SK-N-SH (cell line): ENCODE results near the gene CNTNAP2. TPM values are rescaled to one million over a fixed set of nuclear protein-coding genes. Genes with fewer than 3 reads are reported as not detected.

Experiments used
- CTCF ChIA-PET: fragments of 300-600, 350-600 bp; formaldehyde crosslinking; extraction: SDS; loops from one replicate; lab custom pipeline; 2021; lab: Yijun Ruan, JAX
- POLR2A ChIA-PET: fragments of 350-600 bp; sonication (Branson Sonifier 250); formaldehyde crosslinking; extraction: SDS; loops from one replicate; lab custom pipeline; 2020; ENCODE audit warnings: antibody characterized with exemption, inconsistent platforms; lab: Yijun Ruan, JAX
- DNase-seq: peaks from one replicate; pipeline ENCODE4 v3.0.0; 2012
- H2AFZ ChIP-seq: fragments of 200-600 bp; sonication (generic); 2 replicates; pipeline ENCODE4 v1.8.1; 2016; ENCODE audit warnings: antibody characterized with exemption, mild to moderate bottlenecking, low read depth
- H3F3A ChIP-seq: fragments of 200-600 bp; sonication (generic); replicated peaks from 2 replicates; pipeline ENCODE3; 2016; ENCODE audit warnings: antibody characterized with exemption, mild to moderate bottlenecking; ENCODE audit not compliant: insufficient read depth
- H3K27ac ChIP-seq, 2 experiments: fragments of 200-500 bp in 1 of 2; fragments of 200-600 bp in 1 of 2; sonication (Bioruptor generic) in 1 of 2; sonication (generic), shearing (Covaris generic) in 1 of 2; 2 replicates each; pipeline versions ENCODE4 v1.5.1 to v1.6.1; 2014 to 2016; ENCODE audit warnings: low read depth in 2 of 2, inconsistent platforms in 1 of 2, low read length in 1 of 2, mild to moderate bottlenecking in 1 of 2, mixed read lengths in 1 of 2
- H3K27me3 ChIP-seq: fragments of 200-600 bp; sonication (generic), shearing (Covaris generic); 2 replicates; pipeline ENCODE4 v1.6.1; 2016; ENCODE audit warnings: mixed run types; ENCODE audit not compliant: insufficient read depth
- H3K36me3 ChIP-seq, 2 experiments: fragments of 200-500 bp in 1 of 2; fragments of 200-600 bp in 1 of 2; sonication (Bioruptor generic) in 1 of 2; sonication (generic) in 1 of 2; replicated peaks in 1 of 2; 2 replicates each; pipeline versions ENCODE3 to v1.5.1; 2014 to 2016; ENCODE audit warnings: low read length in 1 of 2, mild to moderate bottlenecking in 1 of 2; ENCODE audit not compliant: insufficient read depth in 2 of 2, control insufficient read depth in 1 of 2
- H3K4me1 ChIP-seq, 2 experiments: fragments of 200-500 bp in 1 of 2; fragments of 200-600 bp in 1 of 2; sonication (Bioruptor generic) in 1 of 2; sonication (generic), shearing (Covaris generic) in 1 of 2; 2 replicates each; pipeline versions ENCODE4 v1.5.1 to v1.6.1; 2014 to 2016; ENCODE audit warnings: low read depth in 1 of 2, low read length in 1 of 2, mixed run types in 1 of 2; ENCODE audit not compliant: insufficient read depth in 2 of 2, control insufficient read depth in 1 of 2
- H3K4me2 ChIP-seq: fragments of 200-600 bp; sonication (generic), shearing (Covaris generic); 2 replicates; pipeline ENCODE4 v1.6.1; 2017; ENCODE audit warnings: mixed run types
- H3K4me3 ChIP-seq, 2 experiments: fragments of 200-500 bp in 1 of 2; fragments of 200-600 bp in 1 of 2; sonication (Bioruptor generic) in 1 of 2; sonication (generic), shearing (Covaris generic) in 1 of 2; 2 replicates each; pipeline versions ENCODE4 v1.5.1 to v1.8.1; 2014 to 2016; ENCODE audit warnings: low read depth in 2 of 2, inconsistent platforms in 1 of 2, low read length in 1 of 2, mild to moderate bottlenecking in 1 of 2, mixed read lengths in 1 of 2, moderate library complexity in 1 of 2
- H3K79me2 ChIP-seq: fragments of 200-600 bp; sonication (generic); 2 replicates; pipeline ENCODE4 v1.8.1; 2017; ENCODE audit warnings: mild to moderate bottlenecking; ENCODE audit not compliant: insufficient read depth
- H3K9ac ChIP-seq: fragments of 200-600 bp; sonication (generic); 2 replicates; pipeline ENCODE4 v1.6.1; 2017; ENCODE audit warnings: mixed run types
- H3K9me2 ChIP-seq: fragments of 200-600 bp; sonication (generic); 2 replicates; pipeline ENCODE4 v1.6.1; 2017; ENCODE audit warnings: mixed run types
- H3K9me3 ChIP-seq: fragments of 200-600 bp; sonication (generic); 2 replicates; pipeline ENCODE4 v1.6.1; 2017; ENCODE audit warnings: mixed run types, mild to moderate bottlenecking, moderate library complexity
- H4K20me1 ChIP-seq: fragments of 200-600 bp; sonication (generic); 2 replicates; pipeline ENCODE4 v1.6.1; 2017; ENCODE audit warnings: mild to moderate bottlenecking, mixed run types; ENCODE audit not compliant: insufficient read depth
- CTCF ChIP-seq: fragments of 200-600 bp; sonication (generic); IDR thresholded peaks from 2 replicates; pipeline ENCODE4 v1.6.1; 2017; ENCODE audit warnings: antibody characterized with exemption, mild to moderate bottlenecking, moderate library complexity
- ELF1 ChIP-seq: IDR thresholded peaks from 2 replicates; pipeline ENCODE4 v1.4.0; 2012
- EP300 ChIP-seq, 2 experiments: IDR thresholded peaks; 2 replicates each; pipeline versions ENCODE4 v1.4.0 to v1.6.1; 2012; ENCODE audit warnings: borderline replicate concordance in 1 of 2, low read depth in 1 of 2, low read length in 1 of 2
- FOSL2 ChIP-seq: IDR thresholded peaks from 2 replicates; pipeline ENCODE4 v1.4.0; 2012; ENCODE audit warnings: low read depth, mild to moderate bottlenecking, moderate library complexity, borderline replicate concordance
- FOXM1 ChIP-seq: IDR thresholded peaks from 2 replicates; pipeline ENCODE4 v1.4.0; 2012; ENCODE audit warnings: low read depth, mild to moderate bottlenecking
- MXI1 ChIP-seq: IDR thresholded peaks from 2 replicates; pipeline ENCODE4 v1.6.1; 2012; ENCODE audit warnings: mild to moderate bottlenecking, low read depth, low read length, improper control_type of control experiment
- NRF1 ChIP-seq: IDR thresholded peaks from 2 replicates; pipeline ENCODE4 v1.6.1; 2012; ENCODE audit warnings: low read depth, mild to moderate bottlenecking, low read length
- RCOR1 ChIP-seq: fragments of 150-350 bp; IDR thresholded peaks from 2 replicates; pipeline ENCODE4 v1.6.1; 2017; ENCODE audit warnings: antibody characterized with exemption, low read length
- REST ChIP-seq: IDR thresholded peaks from 2 replicates; pipeline ENCODE4 v1.6.1; 2012; ENCODE audit warnings: mild to moderate bottlenecking, low read depth, low read length, moderate library complexity
- RFX5 ChIP-seq: IDR thresholded peaks from 2 replicates; pipeline ENCODE4 v1.6.1; 2012; ENCODE audit warnings: mild to moderate bottlenecking, improper control_type of control experiment, low read length
- SIN3A ChIP-seq: IDR thresholded peaks from 2 replicates; pipeline ENCODE4 v1.6.1; 2012; ENCODE audit warnings: low read depth, mild to moderate bottlenecking, low read length, moderate library complexity, borderline replicate concordance
- SMC3 ChIP-seq: IDR thresholded peaks from 2 replicates; pipeline ENCODE4 v1.6.1; 2012; ENCODE audit warnings: low read depth, low read length, improper control_type of control experiment
- WGBS: methylation state at CpG from one replicate; pipeline ENCODE4 v1.1.6; 2017; ENCODE audit warnings: low lambda C conversion rate; 5-methylcytosine and 5-hydroxymethylcytosine counted together
- polyA plus RNA-seq, 3 experiments: library from polyadenylated mRNA; depleted of rRNA; stranded (reverse); fragments of >200 nt; gene quantifications; 2 replicates each; pipeline ENCODE4 v1.2.3, GENCODE V29; 2012

Gene CNTNAP2
- polyA plus RNA-seq, 1 of the 3 experiments (the other 2 are of a cell fraction), result 3.4 TPM

- H2AFZ ChIP-seq, result peak overlapping the region; percentile 87; the same call in 1 of the 2 replicates
- 5% methylated on average over 13 of the region's 15 CpGs for WGBS
- H3F3A ChIP-seq, result peaks cover 10% of the 10 kb centered on the region
- no peaks in the 10 kb centered on the region for H3K9me3 ChIP-seq
- no peak overlapping the region for H3K27ac ChIP-seq
- no peaks in the 10 kb centered on the region for H3K36me3 ChIP-seq
- H4K20me1 ChIP-seq, result no peaks in the 10 kb centered on the region
- H3K79me2 ChIP-seq, result peaks cover 24% of the 10 kb centered on the region
- H3K4me1 ChIP-seq, result peaks cover 0 to 13% of the 10 kb centered on the region in 2 experiments; a peak in 2 of 4 replicates
- no peaks in the 10 kb centered on the region for H3K9me2 ChIP-seq
- DNase-seq, result peak; percentile 84
- TF ChIP-seq FOXM1 (no peak), MXI1 (peak; percentile 68; the same call in 1 of the 2 replicates), ELF1 (no peak), FOSL2 (no peak), RFX5 (peak; percentile 96)
- ChIA-PET POLR2A (interaction anchor here (0.8 kb wide), 1 partner anchor 495 kb away, joined by 3 read pairs; no protein-coding TSS in a partner anchor), CTCF (interaction anchor here (0.6 to 3.5 kb wide), 4 partner anchors 11 to 906 kb away, joined by 3 to 27 read pairs (median 6); no protein-coding TSS in a partner anchor)
- no peaks in the 10 kb centered on the region for H3K27me3 ChIP-seq
- H3K4me3 ChIP-seq, result peak overlapping the region; percentile 65 to 86
- H3K4me2 ChIP-seq, result peak overlapping the region; percentile 92
- H3K9ac ChIP-seq, result no peak overlapping the region
These were observed 1.1 kb upstream of the CNTNAP2 start for GRCh38 chr7:146115548-146115850.

- 0 out of 2 replicates have a peak, but pooled peaks have one; percentile 2 for TF ChIP-seq NRF1
- TF ChIP-seq SMC3, result no peak
- TF ChIP-seq MXI1, result peak; percentile 81
- TF ChIP-seq RCOR1, result 0 out of 2 replicates have a peak, but pooled peaks have one; percentile 7
- TF ChIP-seq SIN3A, result peak; percentile 27; the same call in 1 of the 2 replicates
- peak; percentile 98 for TF ChIP-seq REST
- TF ChIP-seq CTCF, result peak; percentile 23
- TF ChIP-seq EP300 (IDR thresholded peaks at IDR 0.05; ENCODE audit: borderline replicate concordance in 1 of 2, low read depth in 1 of 2, low read length in 1 of 2), result no peak
- peaks cover 0 to 13% of the 10 kb centered on the region in 2 experiments; a peak in 2 of 4 replicates for H3K4me1 ChIP-seq
- no peaks in the 10 kb centered on the region for H3K36me3 ChIP-seq
- peaks cover 28% of the 10 kb centered on the region for H3K79me2 ChIP-seq
- H3K27ac ChIP-seq, result peak overlapping the region; percentile 54 to 56
- H3K9ac ChIP-seq, result peak overlapping the region; percentile 56; the same call in 1 of the 2 replicates
- ChIA-PET CTCF (interaction anchor here (0.7 to 3.5 kb wide), 8 partner anchors 8 to 1969 kb away, joined by 3 to 27 read pairs (median 5); no protein-coding TSS in a partner anchor), POLR2A (interaction anchor here (0.7 to 0.9 kb wide), 3 partner anchors 431 to 1688 kb away, joined by 3 to 6 read pairs (median 3); no protein-coding TSS in a partner anchor)
- peak overlapping the region; percentile 92 for H3K4me2 ChIP-seq
- H3K9me2 ChIP-seq, result no peaks in the 10 kb centered on the region
- peak overlapping the region; percentile 65 to 86 for H3K4me3 ChIP-seq
- peaks cover 10% of the 10 kb centered on the region for H3F3A ChIP-seq
- no peaks in the 10 kb centered on the region for H3K9me3 ChIP-seq
- no peaks in the 10 kb centered on the region for H4K20me1 ChIP-seq
- WGBS, result 3% methylated on average over 34 of the region's 62 CpGs
- H3K27me3 ChIP-seq, result no peaks in the 10 kb centered on the region
- H2AFZ ChIP-seq, result peak overlapping the region; percentile 87
- peak; percentile 86 for DNase-seq
These were observed 615 bp upstream of the CNTNAP2 start for GRCh38 chr7:146115851-146116520.
